GM12892 (cell line): ENCODE data around the gene HDGFL3.

Source experiments
- POLR2A ChIP-seq: IDR thresholded peaks from 2 replicates; pipeline ENCODE4 v1.6.1; 2011; ENCODE audit warnings: low read depth, low read length, control low read depth
- POLR2AphosphoS5 ChIP-seq: IDR thresholded peaks from 2 replicates; pipeline ENCODE4 v1.6.1; 2011; ENCODE audit warnings: low read depth, low read length, control low read depth

- TF ChIP-seq POLR2A (no peak), POLR2AphosphoS5 (no peak)
These were observed 120.0 kb downstream of the HDGFL3 start for GRCh38 chr15:83087576-83087975.
